Rectal smooth muscle tissue (tissue), 1 donor: ENCODE measurements around the gene GRAMD4.

ENCODE experiments used
- H3K27ac ChIP-seq: one replicate; pipeline ENCODE4 v1.7.0; 2013; ENCODE audit warnings: low read depth, low read length, inconsistent platforms
- H3K27me3 ChIP-seq: one replicate; pipeline ENCODE4 v1.7.0; 2013; ENCODE audit warnings: low read length; ENCODE audit not compliant: control insufficient read depth, insufficient read depth
- H3K36me3 ChIP-seq: one replicate; pipeline ENCODE4 v1.7.0; 2013; ENCODE audit warnings: low read length; ENCODE audit not compliant: control insufficient read depth, insufficient read depth
- H3K4me1 ChIP-seq: one replicate; pipeline ENCODE4 v1.7.0; 2013; ENCODE audit warnings: low read length; ENCODE audit not compliant: control insufficient read depth, insufficient read depth
- H3K4me3 ChIP-seq: one replicate; pipeline ENCODE4 v1.7.0; 2013; ENCODE audit warnings: low read length
- H3K9ac ChIP-seq: one replicate; pipeline ENCODE4 v1.7.0; 2013; ENCODE audit warnings: low read length

The GRAMD4 gene

GRCh38 chr22:46682011-46682731 is 62.0 kb downstream of the GRAMD4 start:
- no peaks in the 10 kb centered on the region for H3K27me3 ChIP-seq
- H3K36me3 ChIP-seq = peaks cover 3% of the 10 kb centered on the region
- H3K27ac ChIP-seq = no peak overlapping the region

GRCh38 chr22:46684706-46685105 is 64.5 kb downstream of the GRAMD4 start:
- Histone ChIP-seq H3K27me3 (no peaks in the 10 kb centered on the region), H3K4me3 (no peak overlapping the region), H3K9ac (no peak overlapping the region), H3K27ac (no peak overlapping the region), H3K4me1 (no peaks in the 10 kb centered on the region), H3K36me3 (peaks cover 9% of the 10 kb centered on the region)

More at GRCh38 chr22:46682011-46682731, 62.0 kb downstream of the GRAMD4 start:
- Histone ChIP-seq H3K4me1 (no peaks in the 10 kb centered on the region), H3K4me3 (no peak overlapping the region), H3K9ac (no peak overlapping the region)

GRCh38 chr22:46686221-46687047 is 66.2 kb downstream of the GRAMD4 start:
- Histone ChIP-seq H3K9ac (no peak overlapping the region), H3K4me1 (no peaks in the 10 kb centered on the region), H3K36me3 (peaks cover 19% of the 10 kb centered on the region), H3K27me3 (no peaks in the 10 kb centered on the region), H3K27ac (no peak overlapping the region), H3K4me3 (no peak overlapping the region)

GRCh38 chr22:46687048-46687444 is 66.9 kb downstream of the GRAMD4 start:
- no peak overlapping the region for H3K4me3 ChIP-seq
- no peak overlapping the region for H3K9ac ChIP-seq
- H3K27me3 ChIP-seq = no peaks in the 10 kb centered on the region
- peaks cover 23% of the 10 kb centered on the region for H3K36me3 ChIP-seq
- H3K27ac ChIP-seq = no peak overlapping the region
- H3K4me1 ChIP-seq = no peaks in the 10 kb centered on the region

- H3K4me1 ChIP-seq = no peaks in the 10 kb centered on the region
- H3K36me3 ChIP-seq = peaks cover 23% of the 10 kb centered on the region
- no peak overlapping the region for H3K9ac ChIP-seq
- no peak overlapping the region for H3K4me3 ChIP-seq
- H3K27ac ChIP-seq = no peak overlapping the region
- H3K27me3 ChIP-seq = no peaks in the 10 kb centered on the region
Measured at GRCh38 chr22:46687460-46687859, 67.3 kb downstream of the GRAMD4 start.

- H3K4me1 ChIP-seq = no peaks in the 10 kb centered on the region
- H3K36me3 ChIP-seq = peaks cover 27% of the 10 kb centered on the region
- no peaks in the 10 kb centered on the region for H3K27me3 ChIP-seq
- H3K4me3 ChIP-seq = no peak overlapping the region
- no peak overlapping the region for H3K9ac ChIP-seq
- no peak overlapping the region for H3K27ac ChIP-seq
Measured at GRCh38 chr22:46688949-46689348, 68.8 kb downstream of the GRAMD4 start.

GRCh38 chr22:46690146-46690545 is 70.0 kb downstream of the GRAMD4 start:
- H3K4me1 ChIP-seq = no peaks in the 10 kb centered on the region
- peaks cover 35% of the 10 kb centered on the region for H3K36me3 ChIP-seq
- no peaks in the 10 kb centered on the region for H3K27me3 ChIP-seq
- H3K9ac ChIP-seq = no peak overlapping the region
- H3K27ac ChIP-seq = no peak overlapping the region
- no peak overlapping the region for H3K4me3 ChIP-seq

- Histone ChIP-seq H3K27me3 (no peaks in the 10 kb centered on the region), H3K4me1 (no peaks in the 10 kb centered on the region), H3K27ac (no peak overlapping the region), H3K36me3 (peaks cover 38% of the 10 kb centered on the region), H3K4me3 (no peak overlapping the region), H3K9ac (no peak overlapping the region)
Measured at GRCh38 chr22:46691571-46691970, 71.4 kb downstream of the GRAMD4 start.

GRCh38 chr22:46693634-46694415 is 73.6 kb downstream of the GRAMD4 start:
- Histone ChIP-seq H3K4me3 (no peak overlapping the region), H3K4me1 (no peaks in the 10 kb centered on the region), H3K9ac (no peak overlapping the region), H3K27me3 (no peaks in the 10 kb centered on the region), H3K36me3 (peaks cover 39% of the 10 kb centered on the region), H3K27ac (no peak overlapping the region)

GRCh38 chr22:46694416-46695170 is 74.4 kb downstream of the GRAMD4 start:
- Histone ChIP-seq H3K4me1 (no peaks in the 10 kb centered on the region), H3K9ac (no peak overlapping the region), H3K36me3 (peaks cover 42% of the 10 kb centered on the region), H3K27me3 (no peaks in the 10 kb centered on the region), H3K4me3 (no peak overlapping the region), H3K27ac (no peak overlapping the region)

- H3K27me3 ChIP-seq = no peaks in the 10 kb centered on the region
Measured at GRCh38 chr22:46695346-46696228, 75.4 kb downstream of the GRAMD4 start.

More at GRCh38 chr22:46695346-46696228, 75.4 kb downstream of the GRAMD4 start:
- Histone ChIP-seq H3K9ac (no peak overlapping the region), H3K27ac (no peak overlapping the region), H3K4me1 (no peaks in the 10 kb centered on the region), H3K4me3 (no peak overlapping the region), H3K36me3 (peaks cover 34% of the 10 kb centered on the region)
